NCI-H2196 (cell line): ENCODE data around the gene ZNF563.
A peak's percentile ranks its signal among the peaks of the same experiment; 100 is the strongest.

Source experiments
- DNase-seq: peaks from one replicate; lab custom pipeline; 2025; ENCODE audit not compliant: unreplicated experiment; lab: John Stamatoyannopoulos, UW

ZNF563 gene

GRCh38 chr19:12294249-12295158, 38.9 kb downstream of the ZNF563 start, which contains the start of gene ZNF44:
ZNF44 (minus strand) TSS chr19:12294883; CDS start chr19:12294694, 189 bp downstream.
- DNase-seq: peak; percentile 95

- peak; percentile 22 for DNase-seq
Observed at GRCh38 chr19:12293777-12294248, 39.6 kb downstream of the ZNF563 start.

- DNase-seq: no peak
Observed at GRCh38 chr19:12289790-12290065, 43.7 kb downstream of the ZNF563 start.

GRCh38 chr19:12287958-12288500, 45.4 kb downstream of the ZNF563 start:
- no peak for DNase-seq

GRCh38 chr19:12284631-12285030, 48.8 kb downstream of the ZNF563 start:
- DNase-seq: no peak

- no peak for DNase-seq
Observed at GRCh38 chr19:12284226-12284625, 49.2 kb downstream of the ZNF563 start.

GRCh38 chr19:12278713-12279112, 54.7 kb downstream of the ZNF563 start:
- no peak for DNase-seq

- DNase-seq: no peak
Observed at GRCh38 chr19:12272980-12273901, 60.2 kb downstream of the ZNF563 start.

GRCh38 chr19:12272386-12272785, 61.0 kb downstream of the ZNF563 start:
- no peak for DNase-seq

- DNase-seq: no peak
Observed at GRCh38 chr19:12270854-12271253, 62.6 kb downstream of the ZNF563 start.
